Peyer's patch (tissue), 4 donors: Measurements from ENCODE around the gene AGBL4.

Experiments
- POLR2A ChIP-seq, 2 donors: fragments of 450-650 bp; IDR thresholded peaks; one replicate each; pipeline ENCODE4 v1.5.1; 2017; ENCODE audit warnings: antibody characterized with exemption in 2 of 2, mild to moderate bottlenecking in 2 of 2, moderate library complexity in 2 of 2
- TF ChIP-seq, protein P1 (sequence below), 6 experiments: fragments of 450-650 bp in 4 of 6; fragments of 200-600 bp in 2 of 6; sonication (generic) in 1 of 6; IDR thresholded peaks; one replicate each; pipeline ENCODE4 v1.5.1; 2017 to 2019; ENCODE audit warnings: antibody characterized with exemption in 6 of 6, mild to moderate bottlenecking in 3 of 6, moderate library complexity in 1 of 6

DNA sequence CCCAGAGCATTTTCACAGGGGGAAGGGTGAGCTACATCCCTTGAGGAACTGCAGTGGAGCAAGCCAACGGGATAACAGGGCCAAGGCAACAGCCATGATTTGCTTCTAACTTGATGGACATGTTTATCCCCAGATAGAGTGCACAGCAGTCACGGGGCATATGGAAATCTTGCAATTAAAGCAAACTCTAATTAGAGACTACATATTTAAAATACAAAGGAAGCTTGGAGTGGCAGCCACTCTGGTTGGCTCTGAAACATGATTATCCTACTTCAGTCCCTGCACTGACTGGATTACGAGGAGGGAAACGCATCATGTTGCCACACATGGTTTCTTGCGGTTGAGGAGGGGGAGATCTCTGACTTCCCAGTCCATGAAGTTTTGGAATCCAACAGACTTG is 1307.8 kb downstream of the AGBL4 start:
- TF ChIP-seq, protein P1, sequence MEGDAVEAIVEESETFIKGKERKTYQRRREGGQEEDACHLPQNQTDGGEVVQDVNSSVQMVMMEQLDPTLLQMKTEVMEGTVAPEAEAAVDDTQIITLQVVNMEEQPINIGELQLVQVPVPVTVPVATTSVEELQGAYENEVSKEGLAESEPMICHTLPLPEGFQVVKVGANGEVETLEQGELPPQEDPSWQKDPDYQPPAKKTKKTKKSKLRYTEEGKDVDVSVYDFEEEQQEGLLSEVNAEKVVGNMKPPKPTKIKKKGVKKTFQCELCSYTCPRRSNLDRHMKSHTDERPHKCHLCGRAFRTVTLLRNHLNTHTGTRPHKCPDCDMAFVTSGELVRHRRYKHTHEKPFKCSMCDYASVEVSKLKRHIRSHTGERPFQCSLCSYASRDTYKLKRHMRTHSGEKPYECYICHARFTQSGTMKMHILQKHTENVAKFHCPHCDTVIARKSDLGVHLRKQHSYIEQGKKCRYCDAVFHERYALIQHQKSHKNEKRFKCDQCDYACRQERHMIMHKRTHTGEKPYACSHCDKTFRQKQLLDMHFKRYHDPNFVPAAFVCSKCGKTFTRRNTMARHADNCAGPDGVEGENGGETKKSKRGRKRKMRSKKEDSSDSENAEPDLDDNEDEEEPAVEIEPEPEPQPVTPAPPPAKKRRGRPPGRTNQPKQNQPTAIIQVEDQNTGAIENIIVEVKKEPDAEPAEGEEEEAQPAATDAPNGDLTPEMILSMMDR (IDR thresholded peaks at IDR 0.05) = no peak
- TF ChIP-seq POLR2A (IDR thresholded peaks at IDR 0.05) = no peak
